ENCODE measurements around the gene RBM15. TPM values are rescaled to one million over a fixed set of nuclear protein-coding genes. Genes with fewer than 3 reads are reported as not detected.

RBM15 gene
- total and polyA plus RNA-seq, 2 of the 4 experiments (the other 2 are of a cell fraction) = 6.3 to 31.7 TPM

DNA sequence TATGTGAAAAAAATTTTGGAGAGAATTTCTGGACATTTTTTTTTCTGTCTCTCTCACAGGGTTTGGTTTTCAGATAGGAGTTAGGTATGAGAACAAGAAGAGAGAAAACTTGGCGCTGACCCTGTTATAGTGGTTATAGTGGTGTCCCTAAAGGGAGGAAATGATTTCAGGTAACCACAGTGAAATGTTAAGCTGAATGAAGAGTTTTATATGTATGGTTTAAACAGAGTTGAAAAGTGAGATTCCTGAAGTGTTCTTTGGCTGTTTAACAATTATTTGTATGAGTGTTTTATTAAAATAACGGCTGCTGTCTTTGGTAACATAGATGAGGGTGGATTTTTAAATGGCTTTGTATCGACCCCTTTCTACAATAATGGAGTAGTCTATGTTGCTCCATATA lies 6.3 kb downstream of the RBM15 start:
- H4K91ac ChIP-seq (ENCODE audit: insufficient read depth, low read depth, low read length) = no peak overlapping the region
- no peak for ATAC-seq (ENCODE audit: low read depth)
- peaks cover 24% of the 10 kb centered on the region for H3K4me1 ChIP-seq (ENCODE audit: control insufficient read depth, insufficient read depth, low read length)
- H4K5ac ChIP-seq (ENCODE audit: low read depth, low read length) = no peak overlapping the region
- H2BK5ac ChIP-seq (ENCODE audit: low read depth, low read length, poor library complexity, severe bottlenecking) = no peak overlapping the region
- peaks cover 20% of the 10 kb centered on the region for H3K9me1 ChIP-seq (ENCODE audit: insufficient read depth, low read length)
- no peak overlapping the region for H3K9ac ChIP-seq (ENCODE audit: low read depth, low read length)
- dilution Hi-C loops (cut with HindIII; ENCODE audit: low sequenced_read_pairs, unreplicated experiment) (no loop called here), in situ Hi-C loops (cut with MboI; ENCODE audit: low sequenced_read_pairs) (no loop called here), intact Hi-C loops (cut with micrococcal nuclease) (no loop called here)
- H3K4me3 ChIP-seq (ENCODE audit: insufficient read depth, low read depth, low read length) = no peak overlapping the region
- H3K27me3 ChIP-seq (ENCODE audit: control insufficient read depth, insufficient read depth, low read length) = no peaks in the 10 kb centered on the region
- peaks cover 17 to 39% of the 10 kb centered on the region in 2 experiments for H3K79me1 ChIP-seq (ENCODE audit: low read depth in 1 of 2, low read length in 2 of 2)
- no peak overlapping the region for H2BK20ac ChIP-seq (ENCODE audit: low read depth, low read length)
- no peak overlapping the region for H2BK15ac ChIP-seq (ENCODE audit: low read depth, low read length)
- no peak overlapping the region for H4K8ac ChIP-seq (ENCODE audit: low read depth in 2 of 2, low read length in 2 of 2)
- 100% methylated on average over 1 of the region's 3 CpGs; no CpG with 5 or more reads in 1 of the 2 experiments for WGBS, 2 experiments (ENCODE audit: extremely low coverage in 2 of 2, insufficient read length in 1 of 2)
- H3K4ac ChIP-seq (ENCODE audit: low read depth, low read length) = no peak overlapping the region
- no peak overlapping the region for H3K56ac ChIP-seq (ENCODE audit: extremely low read depth, insufficient read depth, low read length)
- no peaks in the 10 kb centered on the region for H3K9me3 ChIP-seq (ENCODE audit: control insufficient read depth, insufficient read depth, low read length)
- H3K36me3 ChIP-seq (ENCODE audit: control insufficient read depth, insufficient read depth, low read length) = peaks cover 25% of the 10 kb centered on the region
- no peak for DNase-seq
- TF ChIP-seq FOS (IDR thresholded peaks at IDR 0.05; ENCODE audit: low read depth, low read length) = no peak
- no peak for TF ChIP-seq POLR2A (IDR thresholded peaks at IDR 0.05; ENCODE audit: low read depth, low read length)
- TF ChIP-seq MAZ (IDR thresholded peaks at IDR 0.05; ENCODE audit: borderline replicate concordance, low read depth, low read length) = no peak
- no peak for TF ChIP-seq BHLHE40 (IDR thresholded peaks at IDR 0.05; ENCODE audit: low read depth, low read length)
- TF ChIP-seq RCOR1 (IDR thresholded peaks at IDR 0.05; ENCODE audit: insufficient replicate concordance, low read length) = no peak
- TF ChIP-seq, protein P1, sequence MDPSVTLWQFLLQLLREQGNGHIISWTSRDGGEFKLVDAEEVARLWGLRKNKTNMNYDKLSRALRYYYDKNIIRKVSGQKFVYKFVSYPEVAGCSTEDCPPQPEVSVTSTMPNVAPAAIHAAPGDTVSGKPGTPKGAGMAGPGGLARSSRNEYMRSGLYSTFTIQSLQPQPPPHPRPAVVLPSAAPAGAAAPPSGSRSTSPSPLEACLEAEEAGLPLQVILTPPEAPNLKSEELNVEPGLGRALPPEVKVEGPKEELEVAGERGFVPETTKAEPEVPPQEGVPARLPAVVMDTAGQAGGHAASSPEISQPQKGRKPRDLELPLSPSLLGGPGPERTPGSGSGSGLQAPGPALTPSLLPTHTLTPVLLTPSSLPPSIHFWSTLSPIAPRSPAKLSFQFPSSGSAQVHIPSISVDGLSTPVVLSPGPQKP (IDR thresholded peaks at IDR 0.05; ENCODE audit: borderline replicate concordance, low read depth, low read length) = no peak
- TF ChIP-seq RAD21 (IDR thresholded peaks at IDR 0.05; ENCODE audit: low read length) = no peak
- H2AK5ac ChIP-seq (ENCODE audit: low read depth, low read length) = no peak overlapping the region
- H3K18ac ChIP-seq (ENCODE audit: low read depth, low read length) = no peak overlapping the region
- no TSS peak for BruUV-seq (replicated peaks)
- H3K14ac ChIP-seq (replicated peaks; ENCODE audit: low read depth, low read length) = no peak overlapping the region
- peak overlapping the region; percentile 42 for H3K4me2 ChIP-seq (ENCODE audit: low read depth, low read length)
- no peak overlapping the region for H2AK9ac ChIP-seq (replicated peaks; ENCODE audit: low read depth, low read length, poor library complexity)
- peaks cover 30% of the 10 kb centered on the region for H4K20me1 ChIP-seq (ENCODE audit: insufficient read depth, low read length)
- no peak overlapping the region for H2AFZ ChIP-seq (replicated peaks; ENCODE audit: low read length, poor library complexity)
- H3K27ac ChIP-seq (ENCODE audit: insufficient read depth, low read length) = no peak overlapping the region
- ChIA-PET POLR2A (ENCODE audit: unreplicated experiment) (no interaction called here), CTCF (no interaction called here)
- H2BK120ac ChIP-seq (ENCODE audit: low read depth, low read length) = no peak overlapping the region
- no peak overlapping the region for H3K23ac ChIP-seq (ENCODE audit: low read depth, low read length)

Measured in IMR-90 (cell line).